ENCODE data around the gene LRP4. TPM values are rescaled to one million over a fixed set of nuclear protein-coding genes. Genes with fewer than 3 reads are reported as not detected.

Gene LRP4
- total and polyA plus RNA-seq, 2 of the 13 experiments (the other 11 are each of a cell fraction or from before 2014, with no cell fraction given) = 4.7 to 13.3 TPM

DNA sequence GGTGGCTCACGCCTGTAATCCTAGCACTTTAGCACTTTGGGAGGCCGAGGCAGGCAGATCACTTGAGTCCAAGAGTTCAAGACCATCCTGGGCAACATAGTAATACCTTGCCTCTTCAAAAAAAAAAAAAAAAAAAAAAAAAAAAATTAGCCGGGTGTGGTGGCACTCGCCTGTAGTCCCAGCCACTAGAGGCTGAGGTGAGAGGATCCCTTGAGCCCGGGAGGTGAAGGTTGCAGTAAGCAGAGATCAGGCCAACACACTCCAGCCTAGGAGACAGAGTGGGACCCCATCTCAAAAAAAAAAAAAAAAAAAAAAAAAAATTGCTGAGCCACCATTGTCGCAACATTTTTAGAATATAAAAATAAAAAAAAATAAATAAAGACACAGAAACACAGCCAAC is 79.8 kb downstream of the LRP4 start:
- H3K27me3 ChIP-seq (ENCODE audit: control insufficient read depth in 1 of 2, insufficient read depth in 2 of 2, low read length in 2 of 2) = no peaks in the 10 kb centered on the region
- no peak for ATAC-seq
- H3K36me3 ChIP-seq (replicated peaks in 1 of 2; ENCODE audit: control insufficient read depth in 1 of 2, insufficient read depth in 2 of 2, low read length in 2 of 2) = peaks cover 0 to 18% of the 10 kb centered on the region in 2 experiments; a peak in 2 of 5 replicates
- ChIA-PET CTCF (ENCODE audit: low intra/inter-chr PET ratio, low total read pairs) (no interaction called here), POLR2A (no interaction called here)
- H3K4me1 ChIP-seq (ENCODE audit: insufficient read depth, low read length) = peaks cover 11% of the 10 kb centered on the region
- FAIRE-seq = no peak
- peaks cover 96% of the 10 kb centered on the region for H3K79me2 ChIP-seq (ENCODE audit: insufficient read depth, low read length)
- no peak overlapping the region for H3K4me2 ChIP-seq (ENCODE audit: low read depth, low read length)
- no peaks in the 10 kb centered on the region for H3K9me3 ChIP-seq (ENCODE audit: low read length)
- H3K27ac ChIP-seq (ENCODE audit: extremely low read length, insufficient read depth, low read length) = no peak overlapping the region
- H4K20me1 ChIP-seq (ENCODE audit: insufficient read depth, low read length) = no peaks in the 10 kb centered on the region; the same call in 1 of the 2 replicates
- no peak overlapping the region for H3K9ac ChIP-seq (ENCODE audit: insufficient read depth, low read depth, low read length)
- BruUV-seq (replicated peaks) = no TSS peak
- 89% methylated on average over 6 of the region's 6 CpGs for WGBS (ENCODE audit: low lambda C conversion rate)
- no peak overlapping the region for H3K4me3 ChIP-seq (replicated peaks in 1 of 3; ENCODE audit: insufficient read depth in 1 of 3, low read depth in 2 of 3, low read length in 3 of 3)
- intact Hi-C loops (cut with micrococcal nuclease; ENCODE audit: unreplicated experiment) (no loop called here), in situ Hi-C loops (cut with HindIII; ENCODE audit: extremely low pct_ligation_motif_present, low pct_unique_long_range_greater_than_20kb) (no loop called here)
- DNase-seq (ENCODE audit: low spot score) = no peak
- no peak overlapping the region for H2AFZ ChIP-seq (ENCODE audit: low read length)
- no peak for TF ChIP-seq ZFYVE20 (CRISPR knock-in tag; IDR thresholded peaks at IDR 0.05; ENCODE audit: borderline replicate concordance, low read depth)
- TF ChIP-seq ZNF121 (CRISPR knock-in tag; IDR thresholded peaks at IDR 0.05) = no peak
- TF ChIP-seq ELF3 (CRISPR knock-in tag; IDR thresholded peaks at IDR 0.05) = no peak
- TF ChIP-seq HMG20A (CRISPR knock-in tag; IDR thresholded peaks at IDR 0.05; ENCODE audit: borderline replicate concordance) = no peak
- TF ChIP-seq, protein P1, sequence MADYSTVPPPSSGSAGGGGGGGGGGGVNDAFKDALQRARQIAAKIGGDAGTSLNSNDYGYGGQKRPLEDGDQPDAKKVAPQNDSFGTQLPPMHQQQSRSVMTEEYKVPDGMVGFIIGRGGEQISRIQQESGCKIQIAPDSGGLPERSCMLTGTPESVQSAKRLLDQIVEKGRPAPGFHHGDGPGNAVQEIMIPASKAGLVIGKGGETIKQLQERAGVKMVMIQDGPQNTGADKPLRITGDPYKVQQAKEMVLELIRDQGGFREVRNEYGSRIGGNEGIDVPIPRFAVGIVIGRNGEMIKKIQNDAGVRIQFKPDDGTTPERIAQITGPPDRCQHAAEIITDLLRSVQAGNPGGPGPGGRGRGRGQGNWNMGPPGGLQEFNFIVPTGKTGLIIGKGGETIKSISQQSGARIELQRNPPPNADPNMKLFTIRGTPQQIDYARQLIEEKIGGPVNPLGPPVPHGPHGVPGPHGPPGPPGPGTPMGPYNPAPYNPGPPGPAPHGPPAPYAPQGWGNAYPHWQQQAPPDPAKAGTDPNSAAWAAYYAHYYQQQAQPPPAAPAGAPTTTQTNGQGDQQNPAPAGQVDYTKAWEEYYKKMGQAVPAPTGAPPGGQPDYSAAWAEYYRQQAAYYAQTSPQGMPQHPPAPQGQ (CRISPR knock-in tag; IDR thresholded peaks at IDR 0.05; ENCODE audit: borderline replicate concordance) = no peak
- no peak for TF ChIP-seq MLX (CRISPR knock-in tag; IDR thresholded peaks at IDR 0.05)
- TF ChIP-seq, protein P2, sequence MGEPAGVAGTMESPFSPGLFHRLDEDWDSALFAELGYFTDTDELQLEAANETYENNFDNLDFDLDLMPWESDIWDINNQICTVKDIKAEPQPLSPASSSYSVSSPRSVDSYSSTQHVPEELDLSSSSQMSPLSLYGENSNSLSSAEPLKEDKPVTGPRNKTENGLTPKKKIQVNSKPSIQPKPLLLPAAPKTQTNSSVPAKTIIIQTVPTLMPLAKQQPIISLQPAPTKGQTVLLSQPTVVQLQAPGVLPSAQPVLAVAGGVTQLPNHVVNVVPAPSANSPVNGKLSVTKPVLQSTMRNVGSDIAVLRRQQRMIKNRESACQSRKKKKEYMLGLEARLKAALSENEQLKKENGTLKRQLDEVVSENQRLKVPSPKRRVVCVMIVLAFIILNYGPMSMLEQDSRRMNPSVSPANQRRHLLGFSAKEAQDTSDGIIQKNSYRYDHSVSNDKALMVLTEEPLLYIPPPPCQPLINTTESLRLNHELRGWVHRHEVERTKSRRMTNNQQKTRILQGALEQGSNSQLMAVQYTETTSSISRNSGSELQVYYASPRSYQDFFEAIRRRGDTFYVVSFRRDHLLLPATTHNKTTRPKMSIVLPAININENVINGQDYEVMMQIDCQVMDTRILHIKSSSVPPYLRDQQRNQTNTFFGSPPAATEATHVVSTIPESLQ (CRISPR knock-in tag; conservative IDR thresholded peaks at IDR 0.05) = no peak
- no peak for TF ChIP-seq KLF6 (CRISPR knock-in tag; IDR thresholded peaks at IDR 0.05)
- TF ChIP-seq ZBTB34 (CRISPR knock-in tag; IDR thresholded peaks at IDR 0.05) = no peak
- TF ChIP-seq PAX8 (CRISPR knock-in tag; IDR thresholded peaks at IDR 0.05; ENCODE audit: borderline replicate concordance) = no peak
- no peak for TF ChIP-seq CREBL2 (CRISPR knock-in tag; IDR thresholded peaks at IDR 0.05; ENCODE audit: borderline replicate concordance)
- TF ChIP-seq ZNF746 (CRISPR knock-in tag; IDR thresholded peaks at IDR 0.05) = no peak
- TF ChIP-seq MAZ (IDR thresholded peaks at IDR 0.05; ENCODE audit: borderline replicate concordance, low read depth, low read length) = no peak
- no peak for TF ChIP-seq MAZ (CRISPR knock-in tag; IDR thresholded peaks at IDR 0.05; ENCODE audit: low read depth)

All from HepG2 (cell line).